Measurements from ENCODE around the gene IPO4.
"Not testable (repeated sequence)": the region's sequence is repeated elsewhere in the genome, so short reads cannot be mapped to it uniquely, and the experiment has no call there.

The IPO4 gene

DNA sequence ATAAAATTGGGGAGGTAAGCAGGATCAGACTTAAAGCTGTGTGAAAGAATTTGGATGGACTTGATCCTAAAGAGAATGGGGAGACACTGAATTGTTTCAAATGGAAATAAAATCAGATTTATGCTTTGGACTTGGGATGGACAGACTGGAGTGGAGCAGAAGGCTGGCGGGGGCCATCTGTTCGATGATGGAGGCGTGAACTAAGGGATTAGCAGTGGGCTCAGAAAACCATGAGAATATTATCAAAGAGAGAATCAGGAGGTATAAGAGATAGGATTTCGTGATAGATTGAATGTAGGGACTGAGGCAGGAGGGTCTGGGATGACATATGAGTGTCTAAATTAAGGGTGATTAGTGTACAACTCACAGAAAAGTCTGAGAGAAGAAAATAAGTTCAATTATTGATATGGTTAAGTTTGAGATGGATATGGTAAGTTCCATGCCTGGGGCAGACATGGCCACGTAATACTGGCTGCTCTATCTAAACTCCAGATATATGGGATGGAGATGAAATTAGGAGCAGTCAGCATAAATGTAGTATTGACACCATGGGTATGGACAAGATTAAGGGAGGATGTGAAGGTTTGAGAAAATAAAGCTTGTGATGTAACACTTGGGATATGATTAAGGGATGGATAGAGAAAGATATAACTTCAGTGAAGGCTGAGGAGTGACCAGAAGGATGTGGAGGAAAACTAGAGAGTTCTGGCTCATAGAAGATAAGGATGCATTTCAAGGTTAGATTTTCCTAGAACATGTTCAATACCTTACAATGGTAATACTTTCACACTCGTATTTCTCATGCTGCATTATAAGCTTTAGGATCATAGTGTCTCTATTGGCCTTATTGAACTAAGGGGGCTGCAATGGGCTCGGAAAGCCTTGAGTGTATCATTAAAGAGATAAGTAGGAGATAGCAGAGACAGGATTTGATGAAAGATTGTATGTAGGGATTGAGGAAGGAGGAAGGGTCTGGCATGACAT, 15.8 kb upstream of the IPO4 start:
- H3K4me3 ChIP-seq (replicated peaks; ENCODE audit: low read depth, low read length) = no peak overlapping the region
- TF ChIP-seq CTCF (IDR thresholded peaks at IDR 0.05; ENCODE audit: low read depth, low read length, missing control alignments) = no peak
- DNase-seq (ENCODE audit: extremely low read depth, low read depth) = no peak

DNA sequence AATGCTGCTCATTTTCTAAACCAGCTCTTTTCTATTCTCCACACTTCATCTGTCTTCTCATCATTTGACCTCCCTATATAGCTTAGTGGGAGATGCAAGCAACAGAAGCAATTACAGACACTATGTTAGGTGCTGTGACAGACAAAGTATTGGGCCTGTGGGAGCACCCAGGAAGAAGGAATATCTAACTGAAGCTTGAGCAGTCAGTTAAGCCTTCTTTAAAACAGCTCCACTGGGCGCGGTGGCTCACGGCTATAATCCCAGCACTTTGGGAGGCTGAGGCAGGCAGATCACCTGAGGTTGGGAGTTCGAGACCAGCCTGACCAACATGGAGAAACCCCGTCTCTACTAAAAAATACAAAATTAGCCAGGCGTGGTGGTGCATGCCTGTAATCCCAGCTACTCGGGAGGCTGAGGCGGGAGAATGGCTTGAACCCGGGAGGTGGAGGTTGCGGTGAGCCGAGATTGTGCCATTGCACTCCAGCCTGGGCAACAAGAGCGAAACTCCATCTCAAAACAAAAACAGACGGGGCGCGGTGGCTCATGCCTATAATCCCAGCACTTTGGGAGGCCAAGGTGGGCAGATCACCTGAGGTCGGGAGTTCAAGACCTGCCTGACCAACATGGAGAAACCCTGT, 14.8 kb upstream of the IPO4 start:
- H3K4me3 ChIP-seq (replicated peaks; ENCODE audit: low read depth, low read length); DNase-seq (ENCODE audit: extremely low read depth, low read depth): not testable (repeated sequence)

DNA sequence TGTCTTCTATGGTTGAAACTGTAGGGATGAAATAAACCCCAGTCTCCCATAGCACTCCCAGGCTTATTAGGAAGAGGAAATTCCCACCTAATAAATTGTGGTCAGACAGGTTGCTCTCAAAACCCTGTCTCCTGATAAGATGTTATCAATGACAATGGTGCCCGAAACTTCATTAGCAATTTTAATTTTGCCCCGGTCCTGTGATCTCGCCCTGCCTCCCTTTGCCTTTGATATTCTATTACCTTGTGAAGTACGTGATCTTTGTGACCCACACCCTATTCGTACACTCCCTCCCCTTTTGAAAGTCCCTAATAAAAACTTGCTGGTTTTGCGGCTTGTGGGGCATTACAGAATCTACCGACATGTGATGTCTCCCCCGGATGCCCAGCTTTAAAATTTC, 13.9 kb upstream of the IPO4 start:
- not testable (repeated sequence) for DNase-seq (ENCODE audit: extremely low read depth, low read depth); H3K4me3 ChIP-seq (replicated peaks; ENCODE audit: low read depth, low read length)

DNA sequence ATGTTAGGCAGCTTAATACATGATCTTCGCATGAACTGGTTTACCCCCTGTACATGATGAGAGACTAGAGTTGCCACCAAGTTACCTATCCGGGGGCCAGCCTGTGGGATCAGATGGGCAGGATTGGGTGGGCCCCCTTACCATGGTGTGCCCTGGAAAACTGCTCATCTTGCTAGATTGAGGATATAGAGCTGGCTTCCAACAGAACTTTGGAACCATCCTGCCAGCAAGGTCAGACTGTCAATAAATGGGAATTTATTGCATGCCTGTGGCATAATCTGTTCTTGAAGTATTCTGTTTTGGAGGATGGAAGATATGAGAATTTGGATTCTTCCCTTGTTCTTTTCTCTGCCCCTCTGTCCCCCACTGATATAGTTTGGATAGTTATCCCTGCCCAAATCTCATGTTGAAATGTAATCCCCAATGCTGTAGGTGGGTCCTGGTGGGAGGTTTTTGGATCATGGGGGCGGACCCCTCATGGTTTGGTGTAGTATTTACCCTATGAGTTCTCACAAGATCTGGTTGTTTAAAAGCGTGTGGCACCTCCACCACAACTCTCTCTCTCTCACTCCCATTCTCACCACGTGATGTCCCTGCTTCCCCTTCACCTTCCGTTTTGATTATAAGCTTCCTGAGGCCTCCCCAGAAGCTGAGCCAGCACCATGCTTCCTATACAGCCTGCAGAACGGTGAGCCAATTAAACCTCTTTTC, 10.4 kb upstream of the IPO4 start:
- no peak for DNase-seq (ENCODE audit: extremely low read depth, low read depth)
- no peak for TF ChIP-seq CTCF (IDR thresholded peaks at IDR 0.05; ENCODE audit: low read depth, low read length, missing control alignments)
- no peak overlapping the region for H3K4me3 ChIP-seq (replicated peaks; ENCODE audit: low read depth, low read length)

DNA sequence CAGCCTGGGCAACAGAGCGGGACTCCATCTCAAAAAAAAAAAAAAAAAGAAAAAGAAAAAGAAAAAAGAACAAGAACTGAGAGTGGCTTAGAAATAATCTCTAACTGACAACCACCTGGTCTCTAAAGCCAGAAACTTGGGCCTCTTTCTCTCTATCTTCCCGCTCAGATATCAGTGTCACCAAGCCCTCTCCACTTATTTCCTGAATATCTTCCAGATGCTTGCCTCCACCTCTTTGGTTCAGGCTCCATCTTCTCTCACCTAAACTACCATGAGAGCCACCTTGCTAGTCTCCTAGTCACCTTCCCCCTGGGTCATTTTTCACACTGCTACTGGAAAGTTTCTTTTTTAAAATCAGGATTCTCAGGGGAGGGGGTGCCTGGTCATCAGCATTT, 8.4 kb upstream of the IPO4 start:
- no peak for TF ChIP-seq CTCF (IDR thresholded peaks at IDR 0.05; ENCODE audit: low read depth, low read length, missing control alignments)
- no peak for DNase-seq (ENCODE audit: extremely low read depth, low read depth)
- peak overlapping the region; percentile 89; the same call in 1 of the 2 replicates for H3K4me3 ChIP-seq (replicated peaks; ENCODE audit: low read depth, low read length)

DNA sequence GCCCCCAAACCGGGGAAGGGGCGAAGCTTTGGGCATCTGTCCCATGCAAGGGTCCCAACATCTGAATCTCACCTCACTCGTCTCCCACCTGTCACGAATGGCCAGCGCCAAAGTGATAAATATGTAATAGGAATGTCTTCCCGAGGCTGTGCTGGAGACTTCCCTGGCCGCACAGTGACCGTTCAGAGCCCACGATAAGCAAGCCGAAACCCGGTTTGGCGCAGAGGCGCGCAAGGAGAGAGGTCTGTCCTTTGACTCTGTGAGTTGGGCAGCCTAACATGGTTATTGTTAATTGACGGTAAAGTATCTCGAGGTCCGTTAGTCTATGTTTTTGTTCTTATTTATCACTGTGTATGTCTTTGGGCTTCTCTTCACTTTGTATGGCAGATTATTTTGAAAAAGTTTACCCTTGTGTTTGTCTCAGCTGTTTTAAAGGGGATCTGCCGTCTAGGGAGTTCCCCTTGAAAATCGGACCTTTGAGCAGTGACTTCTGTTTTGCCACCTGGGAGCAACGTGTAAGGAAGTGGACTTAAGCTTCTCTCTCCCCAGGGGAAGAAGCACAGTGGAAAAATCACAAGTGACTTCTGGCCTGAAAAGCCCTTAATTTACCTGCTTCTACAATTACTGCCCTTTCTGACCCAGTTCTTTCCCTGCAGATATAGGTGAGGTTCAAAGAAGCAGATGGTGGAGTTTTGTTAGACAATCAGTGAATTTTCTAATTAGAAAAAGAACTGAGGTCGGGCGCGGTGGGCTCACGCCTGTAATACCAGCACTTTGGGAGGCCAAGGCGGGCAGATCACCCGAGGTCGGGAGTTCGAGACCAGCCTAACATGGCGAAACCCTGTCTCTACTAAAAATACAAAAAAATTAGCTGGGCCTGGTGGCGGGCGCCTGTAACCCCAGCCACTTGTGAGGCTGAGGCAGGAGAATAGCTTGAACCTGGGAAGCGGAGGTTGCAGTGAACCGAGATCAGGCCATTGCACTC, 7.7 kb upstream of the IPO4 start:
- no peak for TF ChIP-seq CTCF (IDR thresholded peaks at IDR 0.05; ENCODE audit: low read depth, low read length, missing control alignments)
- DNase-seq (ENCODE audit: extremely low read depth, low read depth) = no peak
- peak overlapping the region; percentile 89 for H3K4me3 ChIP-seq (replicated peaks; ENCODE audit: low read depth, low read length)
